DMS53 treated with DMSO at 0.1 percent for 48 hours (cell line): ENCODE data around the gene SPON1.

ENCODE experiments used
- DNase-seq: peaks from one replicate; lab custom pipeline; 2025; ENCODE audit not compliant: unreplicated experiment; lab: John Stamatoyannopoulos, UW

Gene SPON1

DNA sequence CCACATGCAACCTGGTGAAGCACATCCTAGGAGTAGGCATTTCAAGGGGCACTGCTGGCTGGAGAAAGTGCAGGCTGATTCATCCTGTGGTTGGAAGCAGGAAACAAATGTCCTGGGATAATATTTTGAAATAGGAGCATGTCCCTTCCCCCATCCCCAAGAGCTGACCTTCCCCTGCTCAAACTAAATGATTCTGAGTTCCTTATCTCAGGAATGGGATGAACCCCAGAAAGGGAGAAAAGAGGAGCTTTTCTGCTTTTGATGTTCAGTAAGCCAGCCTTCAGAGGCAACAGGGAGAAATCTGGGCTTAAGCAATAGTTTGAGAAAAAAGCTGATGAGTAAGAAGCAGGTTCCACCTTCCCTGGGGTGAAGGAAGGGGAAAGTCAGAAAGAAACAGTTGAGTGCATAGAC lies 19.5 kb upstream of the SPON1 start:
- DNase-seq, result no peak

- DNase-seq, result no peak
These were observed 18.5 kb upstream of the SPON1 start for GRCh38 chr11:13944016-13944415.

GRCh38 chr11:13944911-13945425 lies 17.6 kb upstream of the SPON1 start:
- DNase-seq, result no peak

- DNase-seq, result no peak
These were observed 15.1 kb upstream of the SPON1 start for GRCh38 chr11:13947379-13947778.

DNA sequence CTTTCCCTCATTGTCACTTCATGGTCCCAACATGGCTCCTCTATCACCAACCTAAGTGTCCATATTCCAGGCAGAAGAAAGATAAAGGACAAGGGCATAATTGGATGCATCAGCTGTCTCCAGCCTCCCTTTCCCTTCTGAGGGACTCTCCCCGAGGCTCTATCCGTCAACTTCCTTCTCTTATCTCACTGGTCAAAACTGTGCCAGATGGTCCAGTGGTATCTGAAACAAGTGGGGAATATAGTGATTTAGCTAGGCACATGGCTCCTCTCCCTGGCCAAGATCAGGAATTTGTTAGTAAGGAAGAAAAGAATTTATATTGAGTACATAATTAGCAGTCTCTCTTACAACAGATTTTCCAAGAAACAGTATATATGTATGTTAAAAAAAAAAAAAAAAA lies 12.6 kb upstream of the SPON1 start:
- no peak for DNase-seq

DNA sequence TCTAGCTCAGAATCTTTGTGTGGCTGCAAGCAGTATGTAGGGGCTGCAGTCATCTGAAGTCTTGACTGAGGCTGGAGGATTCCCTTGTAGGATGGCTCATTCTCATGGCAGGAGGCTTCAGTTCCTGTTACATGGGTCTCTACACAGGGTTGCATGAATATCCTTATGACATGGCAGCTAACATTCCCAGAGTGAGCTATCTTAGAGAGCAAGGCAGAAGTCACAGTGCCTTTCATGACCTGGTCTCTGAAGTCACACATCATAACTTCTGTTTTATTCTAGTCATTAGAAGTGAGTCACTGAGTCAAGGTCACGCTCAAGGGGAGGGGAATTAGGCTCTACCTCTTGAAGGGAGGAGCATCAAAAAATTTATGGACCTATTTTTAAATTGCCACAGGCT lies 10.3 kb upstream of the SPON1 start:
- no peak for DNase-seq

GRCh38 chr11:13952668-13953067 lies 9.9 kb upstream of the SPON1 start:
- DNase-seq, result no peak

DNA sequence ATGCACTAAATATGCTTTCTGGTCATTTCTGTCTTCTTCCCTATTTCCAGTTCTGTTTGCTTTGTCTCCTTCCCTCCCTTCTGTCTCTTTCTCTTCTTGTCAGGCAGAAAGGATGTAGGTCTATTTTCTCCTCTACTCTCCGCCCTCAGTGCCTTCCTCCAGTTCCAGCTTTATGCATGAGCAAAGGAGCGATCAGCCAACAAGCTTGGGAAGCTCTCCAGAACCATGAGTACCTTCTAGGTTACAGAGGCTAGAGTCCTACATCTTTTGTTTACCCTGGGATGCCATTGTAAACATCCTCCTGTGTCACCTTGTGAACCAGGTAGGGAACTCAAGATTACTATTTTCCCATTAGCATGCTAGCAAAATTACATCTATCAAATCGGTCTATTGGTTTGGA lies 7.9 kb upstream of the SPON1 start:
- DNase-seq, result no peak

- peak; percentile 43 for DNase-seq
These were observed 6.5 kb upstream of the SPON1 start for GRCh38 chr11:13955971-13956421.

DNA sequence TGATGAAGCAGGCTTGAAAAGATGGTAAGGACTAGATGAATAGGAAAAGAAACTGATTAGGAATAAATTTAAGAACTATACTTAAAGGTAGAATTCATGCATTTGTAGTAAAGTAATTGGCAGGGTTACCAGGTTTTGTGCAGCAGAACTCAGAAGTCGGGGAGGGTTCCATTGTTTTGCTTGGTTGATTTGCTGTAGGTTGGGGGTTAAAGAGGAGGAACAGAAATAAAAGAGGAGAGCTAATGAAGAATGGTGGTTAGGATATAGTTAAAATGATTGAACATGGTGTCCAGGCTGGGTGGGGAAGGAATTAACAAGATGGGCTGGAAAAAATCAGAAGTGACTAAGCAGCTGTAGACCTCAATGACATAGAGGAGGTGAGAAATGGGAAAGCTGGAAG lies 5.5 kb upstream of the SPON1 start:
- DNase-seq, result no peak

DNA sequence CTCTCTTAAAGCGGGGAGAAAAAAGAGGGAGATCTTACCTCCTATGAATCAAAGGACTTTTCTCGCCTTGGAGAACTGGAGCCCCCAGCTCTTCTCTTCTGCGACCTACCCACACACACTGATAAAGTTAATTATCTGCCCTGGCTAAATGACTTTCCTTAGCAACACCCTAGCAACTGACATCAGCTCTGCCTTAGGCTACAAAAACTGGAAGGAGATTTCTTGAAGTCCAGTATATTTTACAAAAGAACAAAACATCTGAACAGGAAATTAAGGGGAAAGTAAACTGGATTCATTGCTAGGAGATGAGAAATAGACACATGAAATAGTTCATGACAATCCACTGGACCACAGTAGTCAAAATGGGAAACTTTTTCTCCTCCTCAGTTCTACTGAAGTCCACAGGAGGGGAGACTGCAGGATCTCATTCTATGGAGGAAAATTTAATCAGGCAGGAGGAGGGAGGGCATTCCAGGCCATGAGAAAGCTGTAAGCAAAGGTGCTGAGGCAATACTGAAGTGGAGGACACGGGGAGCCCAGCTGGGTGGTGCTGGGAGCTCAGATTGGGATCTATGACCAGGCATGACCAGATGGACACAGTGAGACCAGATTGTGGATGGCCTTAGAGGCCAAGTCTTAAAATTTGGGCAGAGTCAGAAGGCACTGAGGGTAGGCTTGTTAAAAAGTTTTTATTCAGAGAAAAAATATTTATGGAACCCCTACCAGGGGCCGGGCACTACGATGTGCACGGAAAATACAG lies 3.7 kb upstream of the SPON1 start:
- no peak for DNase-seq

GRCh38 chr11:13962198-13962561 lies 343 bp upstream of the SPON1 start:
- DNase-seq, result no peak

DNA sequence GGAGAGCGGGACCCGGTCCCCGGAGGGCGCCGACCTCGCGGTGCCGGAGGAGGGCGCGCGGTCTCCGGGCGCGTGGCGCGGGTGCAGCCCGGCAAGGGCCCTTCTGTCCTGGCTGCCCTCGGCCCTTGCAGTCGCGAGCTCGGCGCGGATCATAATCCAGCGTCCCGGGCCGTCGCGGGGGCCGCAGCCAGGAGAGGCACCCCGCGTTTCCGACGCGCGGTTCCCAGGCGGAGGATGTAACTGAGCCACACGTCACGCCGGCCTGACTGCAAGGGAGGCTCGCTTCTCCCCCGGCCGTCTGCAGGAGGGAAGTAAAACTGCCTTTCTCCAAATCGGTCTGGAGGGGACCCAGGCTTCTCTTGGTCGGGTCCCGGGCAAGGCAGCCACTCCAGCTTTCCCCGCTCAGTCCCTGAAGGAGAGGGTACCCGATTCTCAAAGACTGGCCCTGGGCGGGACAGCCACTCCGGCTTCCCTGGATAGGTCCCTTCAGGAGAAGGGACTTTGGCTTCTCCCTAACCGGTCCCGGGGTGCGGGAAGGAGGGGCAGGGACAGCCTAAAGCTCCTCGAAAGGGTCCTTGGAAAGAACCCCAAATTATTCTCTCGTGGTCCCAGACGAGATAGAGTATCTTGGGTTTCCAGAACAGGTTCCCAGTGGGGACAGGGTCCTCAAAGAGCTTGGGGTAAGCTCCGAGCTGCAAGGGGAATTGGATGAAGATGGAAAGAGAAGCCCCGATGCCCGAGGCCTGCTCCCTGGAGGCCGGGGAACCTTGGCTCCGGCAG lies 836 bp downstream of the SPON1 start:
- no peak for DNase-seq

- no peak for DNase-seq
These were observed 1.6 kb downstream of the SPON1 start for GRCh38 chr11:13963949-13964770.

- no peak for DNase-seq
These were observed 2.2 kb downstream of the SPON1 start for GRCh38 chr11:13964771-13965074.

- no peak for DNase-seq
These were observed 2.8 kb downstream of the SPON1 start for GRCh38 chr11:13965337-13965736.

- DNase-seq, result no peak
These were observed 3.5 kb downstream of the SPON1 start for GRCh38 chr11:13966013-13966412.

GRCh38 chr11:13966486-13966885 lies 4.0 kb downstream of the SPON1 start:
- DNase-seq, result no peak

- DNase-seq, result peak; percentile 19
These were observed 8.5 kb downstream of the SPON1 start for GRCh38 chr11:13970986-13971385.

DNA sequence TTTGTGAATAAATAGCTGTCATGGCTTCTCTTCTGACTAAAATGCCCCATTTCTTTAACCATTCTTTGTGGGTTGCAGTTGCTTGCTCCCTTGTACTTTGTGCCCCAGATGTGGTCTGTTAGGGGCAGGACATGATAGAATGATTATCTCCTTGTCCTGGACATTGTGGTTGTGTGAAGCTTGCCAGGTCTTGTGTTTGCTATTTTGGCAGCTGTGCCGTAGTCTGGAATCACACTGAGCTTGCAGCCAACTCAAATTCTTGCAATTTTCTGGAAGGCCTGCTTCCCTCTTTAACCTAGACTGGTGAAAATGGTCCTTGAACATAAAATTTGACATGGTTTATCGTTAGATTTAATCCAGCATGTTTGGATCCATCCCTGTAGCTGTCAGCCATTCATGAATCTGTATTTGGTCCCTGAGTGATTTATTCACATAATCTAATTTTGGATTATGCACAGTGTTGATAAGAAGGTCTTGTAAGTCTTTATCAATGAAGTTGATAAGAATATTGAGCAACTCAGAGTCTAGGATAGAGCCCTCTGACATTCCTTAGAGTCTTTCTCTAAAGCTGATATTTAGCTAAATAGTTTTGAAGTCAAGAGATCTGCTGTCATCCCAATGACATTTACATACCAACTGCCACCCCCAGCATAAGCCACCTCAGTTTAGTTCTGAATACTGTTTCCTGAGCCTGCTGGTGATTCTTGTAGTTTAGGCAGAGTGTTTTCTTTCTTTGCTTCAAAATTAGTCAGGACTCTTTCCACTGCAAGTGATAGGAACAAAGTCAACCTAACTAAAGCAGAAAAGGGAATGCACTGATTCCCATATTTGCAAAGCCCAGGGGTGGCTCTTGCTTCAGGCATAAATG lies 9.8 kb downstream of the SPON1 start:
- DNase-seq, result no peak

DNA sequence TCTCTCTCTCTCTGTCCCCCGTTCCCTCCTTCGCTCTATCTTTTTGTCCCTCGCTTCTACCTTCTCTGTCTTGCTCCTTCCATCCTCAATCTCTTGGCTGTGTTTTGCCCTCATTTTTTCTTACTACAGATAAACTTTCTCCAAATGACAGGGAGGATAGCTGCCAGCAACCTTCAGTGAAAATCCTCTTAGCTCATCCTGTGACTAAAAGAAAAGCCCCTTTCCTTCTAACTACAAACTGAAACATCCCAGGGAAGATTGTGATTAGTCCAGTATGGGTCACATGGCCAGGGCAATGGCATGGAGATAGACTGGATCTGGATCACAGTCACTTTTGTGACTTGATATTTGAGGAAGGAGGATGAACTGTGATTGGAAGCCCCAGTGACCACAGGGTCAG lies 10.4 kb downstream of the SPON1 start:
- DNase-seq, result no peak
